Measurements from ENCODE around the gene MCEE.
"Not testable (repeated sequence)": the region's sequence is repeated elsewhere in the genome, so short reads cannot be mapped to it uniquely, and the experiment has no call there.

Gene MCEE

DNA sequence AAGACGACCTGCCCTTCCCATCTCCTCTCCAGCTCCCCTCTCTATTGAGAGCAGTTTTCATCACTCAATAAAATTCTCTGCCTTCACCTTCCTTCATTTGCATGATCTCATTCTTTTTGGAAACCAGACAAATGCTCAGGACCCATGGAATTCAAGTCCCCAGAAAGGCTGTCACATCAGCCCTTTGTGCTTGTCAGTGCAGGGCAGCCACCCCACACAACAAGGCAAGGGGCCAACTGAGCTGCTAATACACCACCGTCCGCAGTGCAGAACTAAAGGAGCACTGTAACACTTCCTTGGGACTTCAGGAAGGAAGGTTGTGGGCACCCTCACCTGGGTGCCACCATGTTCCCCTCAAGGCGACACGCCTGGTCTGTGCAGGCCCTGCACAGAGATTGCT, 26.2 kb downstream of the MCEE start:
- peak overlapping the region; percentile 3; the same call in 1 of the 2 replicates for H3K27ac ChIP-seq (ENCODE audit: low read depth, low read length)
- 0 out of 2 replicates have a peak, but pooled peaks cover 5% of the 10 kb centered on the region for H3K36me3 ChIP-seq (ENCODE audit: control insufficient read depth, insufficient read depth, low read length)
- H3K9ac ChIP-seq (ENCODE audit: low read length), result no peak overlapping the region
- H3K4me1 ChIP-seq (ENCODE audit: control insufficient read depth, insufficient read depth, low read length), result peaks cover 16% of the 10 kb centered on the region
- H3K27me3 ChIP-seq (ENCODE audit: control insufficient read depth, insufficient read depth, low read length), result no peaks in the 10 kb centered on the region
- H3K9me3 ChIP-seq (ENCODE audit: control insufficient read depth, insufficient read depth, low read depth, low read length), result no peaks in the 10 kb centered on the region; the same call in 1 of the 2 replicates
- no peak overlapping the region for H3K4me3 ChIP-seq (ENCODE audit: low read depth, low read length)

DNA sequence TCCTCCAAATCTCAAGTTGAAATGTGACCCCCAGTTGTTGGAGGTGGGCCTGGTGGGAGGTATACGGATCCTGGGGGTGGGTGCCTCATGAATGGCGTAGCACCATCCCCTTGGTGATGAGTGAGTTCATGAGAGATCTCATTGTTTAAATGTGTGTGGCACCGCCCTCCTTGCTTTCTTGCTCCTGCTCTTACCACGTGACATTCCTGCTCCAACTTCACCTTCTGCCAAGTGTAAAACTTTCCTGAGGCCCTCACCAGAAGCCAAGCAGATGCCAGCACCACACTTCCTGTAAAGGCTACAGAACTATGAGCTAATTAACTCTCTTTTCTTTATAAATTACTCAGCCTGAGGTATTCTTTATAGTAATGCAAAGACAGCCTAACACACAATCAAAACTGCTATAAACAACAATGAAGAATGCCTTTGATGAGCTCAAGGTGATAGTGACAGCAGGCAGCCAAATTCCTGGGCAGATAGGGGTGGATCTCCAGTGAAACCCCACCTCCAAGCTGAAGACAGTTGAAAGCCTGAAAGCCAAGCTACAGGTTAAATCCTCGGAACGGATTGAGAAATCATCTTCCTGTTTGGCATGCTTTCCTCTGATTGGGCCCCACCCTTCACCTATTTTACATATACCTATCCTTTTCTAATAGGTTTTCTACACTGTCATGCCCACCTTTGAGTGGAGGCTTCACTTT, 26.9 kb downstream of the MCEE start:
- Histone ChIP-seq H3K4me3 (ENCODE audit: low read depth, low read length) (no peak overlapping the region), H3K27me3 (ENCODE audit: control insufficient read depth, insufficient read depth, low read length) (no peaks in the 10 kb centered on the region), H3K9ac (ENCODE audit: low read length) (no peak overlapping the region), H3K9me3 (ENCODE audit: control insufficient read depth, insufficient read depth, low read depth, low read length) (no peaks in the 10 kb centered on the region; the same call in 1 of the 2 replicates), H3K4me1 (ENCODE audit: control insufficient read depth, insufficient read depth, low read length) (peaks cover 16% of the 10 kb centered on the region), H3K27ac (ENCODE audit: low read depth, low read length) (peak overlapping the region; percentile 36; the same call in 1 of the 2 replicates), H3K36me3 (ENCODE audit: control insufficient read depth, insufficient read depth, low read length) (no peaks in the 10 kb centered on the region)

DNA sequence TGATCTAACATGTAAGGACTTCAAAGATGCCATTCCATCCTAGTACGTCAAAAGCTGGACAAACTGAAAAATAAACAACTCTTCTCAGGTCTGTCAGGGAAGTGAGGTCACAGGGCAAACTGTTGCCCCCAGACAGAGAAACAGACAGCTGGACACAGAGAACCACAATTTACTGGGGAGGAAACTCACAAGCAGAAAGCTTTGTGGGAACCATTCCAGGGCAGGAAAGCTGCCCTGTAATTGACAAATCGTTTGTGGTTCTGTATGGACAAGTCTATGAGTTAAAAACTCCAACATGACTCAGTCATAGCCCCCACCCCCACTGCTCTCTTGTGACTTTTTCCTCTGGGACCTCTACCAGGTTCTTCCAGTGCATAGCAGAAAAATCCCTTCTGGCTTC, 28.4 kb downstream of the MCEE start:
- Histone ChIP-seq H3K4me3 (ENCODE audit: low read depth, low read length) (no peak overlapping the region), H3K9me3 (ENCODE audit: control insufficient read depth, insufficient read depth, low read depth, low read length) (no peaks in the 10 kb centered on the region; the same call in 1 of the 2 replicates), H3K4me1 (ENCODE audit: control insufficient read depth, insufficient read depth, low read length) (peaks cover 16% of the 10 kb centered on the region), H3K36me3 (ENCODE audit: control insufficient read depth, insufficient read depth, low read length) (no peaks in the 10 kb centered on the region), H3K27me3 (ENCODE audit: control insufficient read depth, insufficient read depth, low read length) (no peaks in the 10 kb centered on the region), H3K27ac (ENCODE audit: low read depth, low read length) (no peak overlapping the region; the same call in 1 of the 2 replicates), H3K9ac (ENCODE audit: low read length) (no peak overlapping the region)

DNA sequence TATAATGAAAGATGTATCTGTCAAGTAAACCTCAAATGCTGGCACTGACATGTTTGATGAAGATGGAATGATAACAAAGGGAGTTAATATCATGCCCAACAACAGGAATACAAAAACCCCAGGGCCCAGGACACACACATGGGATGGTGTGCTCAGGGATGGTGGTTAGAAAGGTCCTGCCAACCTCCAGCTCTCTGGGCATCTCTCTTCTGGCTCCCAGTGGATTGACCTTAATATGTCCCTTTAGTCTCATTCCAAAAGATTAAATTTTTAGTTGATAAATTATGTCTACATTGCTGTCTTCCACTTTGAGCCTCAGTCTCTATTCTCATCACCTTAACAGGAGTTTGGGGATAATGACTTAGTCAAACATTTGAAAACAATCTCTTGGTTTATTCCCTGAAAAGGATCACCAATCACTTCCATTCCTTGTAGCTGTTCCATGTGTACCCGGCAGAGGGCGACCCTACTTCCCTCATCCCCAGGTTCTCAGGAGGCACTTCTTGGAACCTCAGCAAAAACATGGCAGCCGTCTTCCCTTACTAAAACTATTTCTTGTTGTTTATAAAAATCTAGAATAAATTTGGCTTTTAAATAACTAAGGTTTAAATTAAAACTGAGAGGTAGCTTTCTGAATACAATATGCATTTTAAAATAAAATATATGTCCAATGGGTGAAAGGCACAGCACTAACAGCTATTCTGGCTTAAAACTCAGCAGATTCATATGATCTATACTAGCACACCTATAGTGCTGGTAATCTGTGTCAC, 29.6 kb downstream of the MCEE start:
- H3K9ac ChIP-seq (ENCODE audit: low read length), result no peak overlapping the region
- no peak overlapping the region for H3K4me3 ChIP-seq (ENCODE audit: low read depth, low read length)
- H3K27me3 ChIP-seq (ENCODE audit: control insufficient read depth, insufficient read depth, low read length), result no peaks in the 10 kb centered on the region
- no peaks in the 10 kb centered on the region for H3K36me3 ChIP-seq (ENCODE audit: control insufficient read depth, insufficient read depth, low read length)
- no peak overlapping the region for H3K27ac ChIP-seq (ENCODE audit: low read depth, low read length)
- H3K4me1 ChIP-seq (ENCODE audit: control insufficient read depth, insufficient read depth, low read length), result peaks cover 16% of the 10 kb centered on the region
- no peaks in the 10 kb centered on the region for H3K9me3 ChIP-seq (ENCODE audit: control insufficient read depth, insufficient read depth, low read depth, low read length)

DNA sequence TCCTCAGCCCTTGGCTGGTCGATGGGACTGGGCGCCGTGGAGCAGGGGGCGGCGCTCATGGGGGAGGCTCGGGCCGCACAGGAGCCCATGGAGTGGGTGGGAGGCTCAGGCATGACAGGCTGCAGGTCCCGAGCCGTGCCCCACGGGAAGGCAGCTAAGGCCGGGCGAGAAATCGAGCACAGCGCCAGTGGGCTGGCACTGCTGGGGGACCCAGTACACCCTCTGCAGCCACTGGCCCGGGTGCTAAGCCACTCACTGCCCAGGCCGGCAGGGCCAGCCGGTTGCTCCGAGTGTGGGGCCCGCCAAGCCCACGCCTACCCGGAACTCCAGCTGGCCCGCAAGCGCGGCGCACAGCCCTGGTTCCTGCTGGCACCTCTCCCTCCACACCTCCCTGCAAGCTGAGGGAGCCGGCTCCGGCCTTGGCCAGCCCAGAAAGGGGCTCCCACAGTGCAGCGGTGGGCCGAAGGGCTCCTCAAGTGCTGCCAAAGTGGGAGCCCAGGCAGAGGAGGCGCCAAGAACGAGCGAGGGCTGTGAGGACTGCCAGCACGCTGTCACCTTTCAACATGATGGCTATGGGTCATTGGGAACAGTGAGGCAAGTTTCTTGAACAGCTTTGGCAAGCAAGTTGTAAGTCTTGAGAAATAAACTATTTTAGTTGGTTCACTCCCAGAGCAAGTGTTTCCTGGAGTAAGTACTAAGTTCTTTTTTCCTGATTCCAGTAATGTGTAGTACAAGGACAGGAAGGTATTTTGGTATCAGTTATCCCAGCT, 37.4 kb downstream of the MCEE start:
- H3K4me1 ChIP-seq (ENCODE audit: control insufficient read depth, insufficient read depth, low read length); H3K9me3 ChIP-seq (ENCODE audit: control insufficient read depth, insufficient read depth, low read depth, low read length); H3K9ac ChIP-seq (ENCODE audit: low read length); H3K27ac ChIP-seq (ENCODE audit: low read depth, low read length); H3K4me3 ChIP-seq (ENCODE audit: low read depth, low read length); H3K27me3 ChIP-seq (ENCODE audit: control insufficient read depth, insufficient read depth, low read length); H3K36me3 ChIP-seq (ENCODE audit: control insufficient read depth, insufficient read depth, low read length): not testable (repeated sequence)

DNA sequence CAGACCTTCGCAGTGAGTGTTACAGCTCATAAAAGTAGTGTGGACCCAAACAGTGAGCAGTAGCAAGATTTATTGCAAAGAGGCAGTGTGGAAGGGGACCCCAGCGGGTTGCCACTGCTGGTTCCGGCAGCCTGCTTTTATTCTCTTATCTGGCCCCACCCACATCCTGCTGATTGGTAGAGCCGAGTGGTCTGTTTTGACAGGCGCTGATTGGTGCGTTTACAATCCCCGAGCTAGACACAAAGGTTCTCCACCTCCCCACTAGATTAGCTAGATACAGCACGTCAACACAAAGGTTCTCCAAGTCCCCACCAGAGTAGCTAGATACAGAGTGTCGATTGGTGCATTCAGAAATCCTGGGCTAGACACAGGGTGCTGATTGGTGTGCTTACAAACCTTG, 38.2 kb downstream of the MCEE start:
- not testable (repeated sequence) for H3K36me3 ChIP-seq (ENCODE audit: control insufficient read depth, insufficient read depth, low read length); H3K4me3 ChIP-seq (ENCODE audit: low read depth, low read length); H3K9me3 ChIP-seq (ENCODE audit: control insufficient read depth, insufficient read depth, low read depth, low read length); H3K9ac ChIP-seq (ENCODE audit: low read length); H3K4me1 ChIP-seq (ENCODE audit: control insufficient read depth, insufficient read depth, low read length); H3K27me3 ChIP-seq (ENCODE audit: control insufficient read depth, insufficient read depth, low read length)
- 0 out of 2 replicates have a peak overlapping the region, but pooled peaks have one; percentile 21 for H3K27ac ChIP-seq (ENCODE audit: low read depth, low read length)

DNA sequence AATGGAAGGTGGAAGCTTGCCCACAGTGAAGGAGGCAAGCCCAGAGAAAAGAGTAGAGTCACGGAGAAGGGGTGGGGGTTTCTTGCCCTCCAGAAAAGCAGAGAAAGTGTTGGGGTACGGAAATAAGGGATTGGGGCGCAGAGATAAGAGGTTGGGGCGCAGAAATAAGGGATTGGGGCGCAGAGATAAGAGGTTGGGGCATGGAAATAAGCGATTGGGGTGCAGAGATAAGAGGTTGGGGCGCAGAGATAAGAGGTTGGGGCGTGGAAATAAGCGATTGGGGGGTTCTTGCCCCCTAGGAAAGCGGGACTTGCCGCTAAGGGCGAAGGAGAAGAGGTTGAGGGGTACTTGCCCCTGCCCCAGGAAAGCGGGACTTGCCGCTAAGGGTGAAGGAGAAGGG, 40.6 kb downstream of the MCEE start:
- not testable (repeated sequence) for H3K9me3 ChIP-seq (ENCODE audit: control insufficient read depth, insufficient read depth, low read depth, low read length); H3K36me3 ChIP-seq (ENCODE audit: control insufficient read depth, insufficient read depth, low read length); H3K4me3 ChIP-seq (ENCODE audit: low read depth, low read length); H3K27me3 ChIP-seq (ENCODE audit: control insufficient read depth, insufficient read depth, low read length); H3K9ac ChIP-seq (ENCODE audit: low read length); H3K27ac ChIP-seq (ENCODE audit: low read depth, low read length)
- H3K4me1 ChIP-seq (ENCODE audit: control insufficient read depth, insufficient read depth, low read length), result peaks cover 21% of the 10 kb centered on the region

DNA sequence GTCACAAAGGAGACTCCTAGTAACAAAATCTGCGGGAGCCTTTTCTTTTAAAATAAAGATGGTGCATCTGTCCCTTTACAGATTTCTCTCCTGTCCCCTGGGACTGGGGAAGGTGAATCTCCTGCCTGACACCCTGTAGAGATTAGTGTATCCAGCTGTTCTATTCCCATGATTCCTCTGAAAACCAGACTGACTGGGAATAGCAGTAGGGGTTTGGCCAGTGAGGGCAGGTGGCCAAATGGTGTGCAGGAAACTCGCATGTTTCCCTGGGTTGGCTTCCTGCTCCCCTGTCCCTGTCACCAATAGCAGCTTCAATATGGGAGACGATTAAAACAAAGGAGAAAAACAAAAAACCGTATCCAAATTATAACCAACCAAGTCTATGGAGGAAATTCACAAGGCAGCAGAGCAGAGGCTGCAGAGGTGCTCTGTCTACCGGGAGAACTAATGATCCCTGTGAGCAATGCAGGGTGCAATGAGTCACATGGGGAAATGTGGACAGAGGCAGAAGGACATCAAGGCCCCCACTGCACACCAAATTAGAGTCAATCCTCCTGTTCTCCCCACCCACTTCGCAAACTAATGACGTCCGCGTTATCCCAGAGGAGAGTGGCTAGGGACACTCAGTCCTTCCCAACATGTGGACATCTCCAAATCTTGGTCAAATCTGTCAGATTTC, 44.6 kb downstream of the MCEE start:
- Histone ChIP-seq H3K27ac (ENCODE audit: low read depth, low read length) (peak overlapping the region; percentile 68; the same call in 1 of the 2 replicates), H3K4me1 (ENCODE audit: control insufficient read depth, insufficient read depth, low read length) (peaks cover 35% of the 10 kb centered on the region), H3K9ac (ENCODE audit: low read length) (peak overlapping the region; percentile 72)
- H3K4me3 ChIP-seq (ENCODE audit: low read depth, low read length); H3K27me3 ChIP-seq (ENCODE audit: control insufficient read depth, insufficient read depth, low read length); H3K9me3 ChIP-seq (ENCODE audit: control insufficient read depth, insufficient read depth, low read depth, low read length); H3K36me3 ChIP-seq (ENCODE audit: control insufficient read depth, insufficient read depth, low read length): not testable (repeated sequence)

DNA sequence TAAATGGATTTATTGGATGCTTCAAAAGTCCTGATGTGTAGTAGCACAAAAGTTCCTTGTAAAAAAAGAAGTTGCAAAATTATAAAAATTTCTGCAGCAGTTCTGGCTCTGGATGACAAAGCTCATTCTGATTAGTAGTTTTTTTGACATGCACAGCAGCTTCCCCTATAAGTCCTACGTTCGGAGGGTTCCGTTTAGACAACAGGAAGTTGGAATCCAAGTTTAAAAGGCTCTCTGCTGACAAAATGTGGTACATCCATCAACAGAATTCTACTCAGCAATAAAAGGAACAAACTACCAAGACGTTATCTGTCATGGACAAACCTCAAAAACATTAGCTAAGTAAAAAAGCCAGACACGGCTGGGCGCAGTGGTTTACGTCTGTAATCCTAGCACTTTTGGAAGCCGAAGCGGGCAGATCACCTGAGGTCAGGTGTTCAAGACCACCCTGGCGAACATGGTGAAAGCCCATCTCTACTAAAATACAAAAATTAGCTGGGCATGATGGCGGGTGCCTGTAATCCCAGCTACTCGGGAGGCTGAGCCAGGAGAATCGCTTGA, 46.2 kb downstream of the MCEE start:
- not testable (repeated sequence) for H3K36me3 ChIP-seq (ENCODE audit: control insufficient read depth, insufficient read depth, low read length); H3K9me3 ChIP-seq (ENCODE audit: control insufficient read depth, insufficient read depth, low read depth, low read length); H3K27me3 ChIP-seq (ENCODE audit: control insufficient read depth, insufficient read depth, low read length); H3K9ac ChIP-seq (ENCODE audit: low read length); H3K4me3 ChIP-seq (ENCODE audit: low read depth, low read length)
- peak overlapping the region; percentile 80; the same call in 1 of the 2 replicates for H3K27ac ChIP-seq (ENCODE audit: low read depth, low read length)
- H3K4me1 ChIP-seq (ENCODE audit: control insufficient read depth, insufficient read depth, low read length), result peaks cover 35% of the 10 kb centered on the region

DNA sequence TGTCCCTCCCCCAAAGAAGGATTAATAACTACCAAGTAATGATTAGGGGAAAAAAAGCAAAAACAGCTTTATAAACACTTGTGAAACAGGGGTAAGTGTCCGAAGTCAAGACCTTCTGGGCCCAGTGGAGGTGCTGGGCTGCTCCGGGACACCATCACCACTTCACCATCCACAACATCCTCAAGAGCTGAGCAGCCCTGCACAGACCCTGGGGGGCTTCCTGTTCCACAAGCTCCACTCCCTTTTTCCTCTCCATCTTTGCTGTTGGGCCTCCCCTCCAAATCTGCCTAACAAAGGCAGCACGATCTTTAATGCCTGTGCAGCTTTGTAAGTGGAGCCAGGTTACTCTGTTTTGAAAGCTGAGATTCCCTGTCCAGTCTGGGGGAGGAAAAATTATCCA, 46.7 kb downstream of the MCEE start:
- peaks cover 35% of the 10 kb centered on the region for H3K4me1 ChIP-seq (ENCODE audit: control insufficient read depth, insufficient read depth, low read length)
- not testable (repeated sequence) for H3K9ac ChIP-seq (ENCODE audit: low read length); H3K27me3 ChIP-seq (ENCODE audit: control insufficient read depth, insufficient read depth, low read length); H3K4me3 ChIP-seq (ENCODE audit: low read depth, low read length); H3K9me3 ChIP-seq (ENCODE audit: control insufficient read depth, insufficient read depth, low read depth, low read length); H3K27ac ChIP-seq (ENCODE audit: low read depth, low read length); H3K36me3 ChIP-seq (ENCODE audit: control insufficient read depth, insufficient read depth, low read length)
